Fibroblast of villous mesenchyme (primary cell): ENCODE data around the gene LUZP4. TPM values are rescaled to one million over a fixed set of nuclear protein-coding genes. Genes with fewer than 3 reads are reported as not detected.

Source experiments
- DNase-seq: peaks from one replicate; pipeline ENCODE4 v3.0.0-alpha.2; 2010; ENCODE audit warnings: low read depth
- H3K4me3 ChIP-seq: 2 replicates; pipeline ENCODE4 v1.5.1; 2011; ENCODE audit warnings: low read depth, mild to moderate bottlenecking, low read length
- total RNA-seq: library from RNA; depleted of rRNA; stranded (reverse); fragments of >200 nt; gene quantifications from 2 replicates; pipeline ENCODE4 v1.2.3, GENCODE V29; 2012
- TF ChIP-seq, protein P1 (sequence below): IDR thresholded peaks from 2 replicates; pipeline ENCODE4 v1.5.1; 2012; ENCODE audit warnings: low read depth, mild to moderate bottlenecking, low read length; ENCODE audit not compliant: insufficient read depth

Gene LUZP4
- total RNA-seq, 1 donor, result not detected

DNA sequence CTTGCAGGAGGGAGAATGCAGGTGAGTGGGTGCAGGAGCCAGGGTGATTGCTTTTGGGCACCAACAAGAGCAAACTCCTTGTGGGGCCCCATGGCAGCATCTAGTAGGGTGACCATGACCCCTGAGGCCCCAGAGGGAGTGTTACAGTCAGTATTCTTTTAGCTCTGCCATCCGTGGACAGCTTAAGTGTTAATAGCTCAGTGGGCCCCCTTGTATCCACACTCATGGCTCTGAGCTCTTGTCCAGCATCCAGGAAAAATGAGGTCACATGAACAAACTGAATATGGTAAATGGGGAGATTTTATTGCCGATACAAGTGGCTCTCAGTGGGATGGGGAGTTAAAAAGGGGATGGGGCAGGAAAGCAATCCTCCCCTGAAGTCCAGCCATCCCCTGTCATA, 28.4 kb upstream of the LUZP4 start:
- no peak overlapping the region for H3K4me3 ChIP-seq
- DNase-seq, result no peak
- TF ChIP-seq, protein P1, sequence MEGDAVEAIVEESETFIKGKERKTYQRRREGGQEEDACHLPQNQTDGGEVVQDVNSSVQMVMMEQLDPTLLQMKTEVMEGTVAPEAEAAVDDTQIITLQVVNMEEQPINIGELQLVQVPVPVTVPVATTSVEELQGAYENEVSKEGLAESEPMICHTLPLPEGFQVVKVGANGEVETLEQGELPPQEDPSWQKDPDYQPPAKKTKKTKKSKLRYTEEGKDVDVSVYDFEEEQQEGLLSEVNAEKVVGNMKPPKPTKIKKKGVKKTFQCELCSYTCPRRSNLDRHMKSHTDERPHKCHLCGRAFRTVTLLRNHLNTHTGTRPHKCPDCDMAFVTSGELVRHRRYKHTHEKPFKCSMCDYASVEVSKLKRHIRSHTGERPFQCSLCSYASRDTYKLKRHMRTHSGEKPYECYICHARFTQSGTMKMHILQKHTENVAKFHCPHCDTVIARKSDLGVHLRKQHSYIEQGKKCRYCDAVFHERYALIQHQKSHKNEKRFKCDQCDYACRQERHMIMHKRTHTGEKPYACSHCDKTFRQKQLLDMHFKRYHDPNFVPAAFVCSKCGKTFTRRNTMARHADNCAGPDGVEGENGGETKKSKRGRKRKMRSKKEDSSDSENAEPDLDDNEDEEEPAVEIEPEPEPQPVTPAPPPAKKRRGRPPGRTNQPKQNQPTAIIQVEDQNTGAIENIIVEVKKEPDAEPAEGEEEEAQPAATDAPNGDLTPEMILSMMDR, result no peak

DNA sequence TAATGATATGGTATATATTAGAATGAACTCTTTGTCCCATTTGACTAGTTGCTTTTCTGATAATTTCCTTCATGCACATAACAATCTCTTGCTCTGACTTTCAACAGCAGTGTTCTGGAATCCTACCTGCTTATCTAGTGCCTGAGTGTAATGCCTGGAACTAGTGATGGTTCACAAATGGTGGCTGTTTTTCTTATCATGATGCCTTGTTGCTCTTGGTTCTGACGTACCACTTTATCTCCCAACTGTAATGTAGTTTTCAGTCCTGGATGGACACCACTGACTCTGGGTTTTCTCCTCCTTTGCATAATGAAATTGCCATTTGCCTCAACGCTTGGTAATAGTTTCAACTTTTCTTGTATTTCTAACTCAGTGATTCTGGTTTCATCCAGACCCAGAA, 25.5 kb upstream of the LUZP4 start:
- TF ChIP-seq, protein P1, result no peak
- no peak for DNase-seq
- H3K4me3 ChIP-seq, result no peak overlapping the region

DNA sequence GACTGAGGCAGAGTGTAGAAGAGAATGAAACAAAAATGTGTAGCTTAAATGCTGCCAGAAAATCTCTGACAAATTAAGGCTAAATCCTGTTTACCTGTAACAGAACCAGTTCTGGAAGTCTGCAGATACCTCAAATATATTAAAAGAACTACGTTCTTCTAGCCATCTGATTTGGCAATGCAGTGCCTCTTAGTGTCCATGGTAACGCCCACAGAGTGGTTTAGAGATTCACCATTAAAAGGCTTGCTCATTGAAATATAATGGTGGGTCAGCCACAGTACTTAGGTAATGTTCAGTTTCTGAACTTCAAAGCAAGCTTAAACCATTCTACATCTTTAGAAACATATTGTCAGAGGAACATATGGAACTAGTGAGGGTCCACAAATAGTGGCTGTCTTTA, 23.2 kb upstream of the LUZP4 start:
- H3K4me3 ChIP-seq, result no peak overlapping the region
- TF ChIP-seq, protein P1, result no peak
- DNase-seq, result no peak

DNA sequence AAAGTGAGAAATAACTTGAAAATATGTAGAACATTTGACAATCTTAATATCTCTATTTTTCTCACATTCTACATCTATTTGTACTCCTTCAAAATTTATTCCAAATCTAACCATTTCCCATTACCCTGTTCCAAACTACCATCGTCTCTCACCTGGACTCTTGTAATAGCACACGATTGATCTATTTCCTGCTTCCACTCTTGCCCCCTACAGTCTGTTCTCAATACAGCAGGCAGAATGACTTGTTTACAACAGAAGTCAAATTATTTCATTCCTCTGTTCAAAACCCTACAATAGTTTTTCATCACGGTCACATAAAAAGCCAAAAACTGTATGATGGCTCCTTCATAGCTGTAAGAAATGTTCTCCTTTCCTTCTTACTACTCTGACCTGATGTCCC, 21.1 kb upstream of the LUZP4 start:
- TF ChIP-seq, protein P1, result peak; percentile 52
- DNase-seq, result peak; percentile 25
- H3K4me3 ChIP-seq, result no peak overlapping the region

DNA sequence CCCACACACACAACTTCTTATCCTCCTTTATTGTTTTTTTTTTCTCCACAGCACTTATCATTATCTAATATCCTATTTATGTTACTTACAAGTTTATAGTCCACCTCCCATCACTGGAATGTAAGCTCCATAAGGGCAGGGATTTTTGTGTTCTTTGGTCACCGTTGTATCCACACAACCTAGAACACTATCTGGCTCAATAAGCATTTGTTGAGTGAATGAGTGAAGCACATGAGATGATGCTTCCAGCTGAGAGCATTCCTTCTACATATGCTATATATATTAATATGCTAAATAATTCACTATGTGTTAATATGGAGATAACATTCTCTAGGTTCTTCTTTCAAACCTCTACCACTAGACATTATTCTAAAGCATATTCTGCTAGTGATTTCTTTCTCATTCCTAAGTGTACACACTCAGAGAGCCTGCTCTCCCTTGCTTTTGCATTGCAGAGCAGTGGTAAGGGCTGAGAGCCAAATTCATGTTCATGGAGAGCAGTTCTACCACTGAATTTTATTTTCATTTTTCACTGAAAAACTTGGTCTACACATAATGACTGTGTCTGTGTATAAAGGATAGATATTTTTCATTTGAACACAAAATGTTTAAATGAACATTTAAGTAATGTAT, 20.3 kb upstream of the LUZP4 start:
- TF ChIP-seq, protein P1, result no peak
- no peak overlapping the region for H3K4me3 ChIP-seq
- DNase-seq, result no peak

DNA sequence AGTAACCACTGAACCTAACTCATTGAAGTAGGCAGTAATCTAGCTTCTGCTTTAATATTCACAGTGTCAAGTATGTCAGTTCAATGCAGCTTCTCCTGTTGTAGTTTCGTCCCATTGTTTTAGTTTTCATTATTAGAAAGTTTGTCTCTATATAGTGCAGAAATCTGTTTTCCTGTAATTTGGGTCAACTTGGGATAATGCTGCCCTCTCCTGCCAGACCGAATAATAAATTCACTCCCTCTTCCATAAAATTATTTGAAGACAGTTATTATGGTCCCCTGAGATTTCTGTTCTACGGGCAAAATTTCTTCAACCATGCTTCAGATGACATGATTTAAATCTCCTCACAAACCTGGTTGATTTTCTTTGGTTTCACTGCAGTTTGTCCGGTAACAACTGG, 4.6 kb upstream of the LUZP4 start:
- H3K4me3 ChIP-seq, result no peak overlapping the region
- TF ChIP-seq, protein P1, result peak; percentile 7
- DNase-seq, result peak; percentile 3

DNA sequence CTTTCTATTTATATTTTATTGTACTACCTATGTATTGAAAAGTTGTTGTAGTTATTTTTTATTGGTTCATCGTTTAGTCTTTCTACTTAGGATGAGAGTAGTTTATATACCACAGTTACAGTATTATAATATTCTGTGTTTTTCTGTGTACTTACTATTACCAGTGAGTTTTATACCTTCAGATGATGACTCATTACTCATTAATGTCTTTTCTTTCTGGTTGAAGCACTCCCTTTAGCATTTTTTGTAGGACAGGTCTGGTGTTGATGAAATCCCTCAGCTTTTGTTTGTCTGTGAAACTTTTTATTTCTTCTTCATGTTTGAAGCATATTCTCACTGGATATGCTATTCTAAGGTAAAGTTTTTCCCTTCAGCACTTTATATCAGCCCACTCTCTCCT, 7.7 kb downstream of the LUZP4 start:
- no peak overlapping the region for H3K4me3 ChIP-seq
- no peak for DNase-seq
- TF ChIP-seq, protein P1, result no peak
